ENCODE results near the gene PPA2.

- TF ChIP-seq CTCF (IDR thresholded peaks at IDR 0.05; ENCODE audit: low read depth, low read length, poor library complexity, severe bottlenecking) = no peak
- TF ChIP-seq EZH2phosphoT487 (IDR thresholded peaks at IDR 0.05; ENCODE audit: borderline replicate concordance, low read length) = no peak
Measured at GRCh38 chr4:105495667-105496066, 21.8 kb upstream of the PPA2 start.

Data from DOHH2 (cell line).